ENCODE measurements around the gene VAPA.
"Not testable (repeated sequence)": the region's sequence is repeated elsewhere in the genome, so short reads cannot be mapped to it uniquely, and the experiment has no call there.

Gene VAPA

DNA sequence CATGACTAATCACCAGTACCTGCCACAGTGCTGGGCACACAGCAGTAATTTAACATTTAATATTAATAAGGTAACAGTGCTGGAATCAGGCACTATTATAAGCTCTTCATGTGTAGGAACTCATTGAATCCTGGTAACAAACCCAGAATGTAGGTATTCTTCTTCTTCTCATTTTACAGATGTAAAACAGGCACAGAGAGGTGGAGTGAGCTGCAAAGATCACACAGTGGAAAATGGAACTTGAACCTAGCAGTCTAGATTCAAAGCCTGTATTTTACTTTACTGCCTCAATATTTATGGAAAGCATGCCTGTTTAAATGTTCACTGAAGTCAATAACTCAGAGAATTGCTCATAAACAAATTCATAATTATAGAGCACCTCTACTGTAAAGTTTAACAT, 3.7 kb upstream of the VAPA start:
- no peak overlapping the region for H2AK5ac ChIP-seq (ENCODE audit: low read depth, low read length)

DNA sequence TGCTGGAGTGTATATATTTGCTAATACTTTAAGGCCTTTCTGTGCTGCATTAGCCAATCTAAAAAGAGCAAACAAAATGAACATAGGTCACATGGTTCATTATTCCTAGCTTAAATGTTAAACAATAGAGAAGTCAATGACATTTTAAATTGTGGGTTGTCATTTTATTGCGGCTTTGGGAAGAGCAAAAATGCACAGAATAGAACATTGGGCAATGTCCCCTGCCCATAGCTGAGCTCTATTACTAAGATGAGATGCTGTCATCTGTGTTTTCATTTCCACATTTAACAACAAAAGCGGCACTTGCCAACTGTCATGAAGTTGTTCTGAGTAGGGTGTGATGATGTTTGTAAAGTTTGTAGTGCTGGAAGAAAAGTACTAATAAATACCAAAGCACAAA, 3.2 kb upstream of the VAPA start:
- no peak overlapping the region for H2BK12ac ChIP-seq (ENCODE audit: low read length)
- H4K91ac ChIP-seq (ENCODE audit: low read depth, low read length, poor library complexity): no peak overlapping the region
- H3K18ac ChIP-seq (ENCODE audit: low read length): no peak overlapping the region
- no peak overlapping the region for H2BK120ac ChIP-seq (ENCODE audit: low read depth, low read length)
- H2BK5ac ChIP-seq (ENCODE audit: low read length): no peak overlapping the region
- H2BK15ac ChIP-seq (ENCODE audit: low read length): no peak overlapping the region
- H2AFZ ChIP-seq (ENCODE audit: low read length): no peak overlapping the region
- no peak overlapping the region for H3K4ac ChIP-seq (ENCODE audit: low read length)
- no peak overlapping the region for H3K27ac ChIP-seq (replicated peaks; ENCODE audit: low read length)
- peaks cover 0 to 2% (median 0%) of the 10 kb centered on the region in 3 experiments for H3K27me3 ChIP-seq (ENCODE audit: control insufficient read depth in 3 of 3, insufficient read depth in 3 of 3, low read depth in 1 of 3, low read length in 3 of 3)
- H3K14ac ChIP-seq (ENCODE audit: low read length): no peak overlapping the region
- no peak overlapping the region for H4K8ac ChIP-seq (ENCODE audit: low read depth, low read length)
- H2AK5ac ChIP-seq (ENCODE audit: low read depth, low read length): no peak overlapping the region
- no peak overlapping the region for H3K23ac ChIP-seq (ENCODE audit: low read depth, low read length, poor library complexity)
- no CpG with 5 or more reads among the region's 2 CpGs for WGBS, 2 donors (ENCODE audit: extremely low coverage in 2 of 2, insufficient read length in 2 of 2, insufficient replicate concordance in 1 of 2)
- no peaks in the 10 kb centered on the region for H3K9me3 ChIP-seq (replicated peaks in 1 of 2; ENCODE audit: control insufficient read depth in 2 of 2, insufficient read depth in 1 of 2, low read depth in 1 of 2, low read length in 2 of 2)
- H3K4me3 ChIP-seq (ENCODE audit: low read length in 2 of 2): no peak overlapping the region
- no peak overlapping the region for H3K4me2 ChIP-seq (ENCODE audit: insufficient read depth, low read length, poor library complexity, severe bottlenecking)
- DNase-seq (ENCODE audit: low spot score): no peak
- H3K9ac ChIP-seq (ENCODE audit: low read depth, low read length, poor library complexity): no peak overlapping the region
- H3K36me3 ChIP-seq (replicated peaks in 1 of 2; ENCODE audit: control insufficient read depth in 2 of 2, insufficient read depth in 2 of 2, low read length in 2 of 2): no peaks in the 10 kb centered on the region
- H3K4me1 ChIP-seq (ENCODE audit: control insufficient read depth in 2 of 2, insufficient read depth in 1 of 2, low read depth in 1 of 2, low read length in 2 of 2): peaks cover 0 to 5% of the 10 kb centered on the region in 2 donors
- H3K79me1 ChIP-seq (ENCODE audit: low read depth, low read length): peaks cover 5% of the 10 kb centered on the region

More for the DNA sequence above, 3.7 kb upstream of the VAPA start:
- no peaks in the 10 kb centered on the region for H3K36me3 ChIP-seq (replicated peaks in 1 of 2; ENCODE audit: control insufficient read depth in 2 of 2, insufficient read depth in 2 of 2, low read length in 2 of 2)
- no peak overlapping the region for H2BK5ac ChIP-seq (ENCODE audit: low read length)
- no peak overlapping the region for H3K4ac ChIP-seq (ENCODE audit: low read length)
- no peak overlapping the region for H2BK15ac ChIP-seq (ENCODE audit: low read length)
- no peak overlapping the region for H3K9ac ChIP-seq (ENCODE audit: low read depth, low read length, poor library complexity)
- no peak overlapping the region for H2BK12ac ChIP-seq (ENCODE audit: low read length)
- H3K9me3 ChIP-seq (replicated peaks in 1 of 2; ENCODE audit: control insufficient read depth in 2 of 2, insufficient read depth in 1 of 2, low read depth in 1 of 2, low read length in 2 of 2): no peaks in the 10 kb centered on the region
- H2BK120ac ChIP-seq (ENCODE audit: low read depth, low read length): no peak overlapping the region
- H3K4me2 ChIP-seq (ENCODE audit: insufficient read depth, low read length, poor library complexity, severe bottlenecking): no peak overlapping the region
- DNase-seq (ENCODE audit: low spot score): no peak
- H3K4me3 ChIP-seq (ENCODE audit: low read length in 2 of 2): no peak overlapping the region
- peaks cover 0 to 5% of the 10 kb centered on the region in 2 donors for H3K4me1 ChIP-seq (ENCODE audit: control insufficient read depth in 2 of 2, insufficient read depth in 1 of 2, low read depth in 1 of 2, low read length in 2 of 2)
- peaks cover 5% of the 10 kb centered on the region for H3K79me1 ChIP-seq (ENCODE audit: low read depth, low read length)
- H2AFZ ChIP-seq (ENCODE audit: low read length): no peak overlapping the region
- H3K27me3 ChIP-seq (ENCODE audit: control insufficient read depth in 3 of 3, insufficient read depth in 3 of 3, low read depth in 1 of 3, low read length in 3 of 3): peaks cover 0 to 2% (median 0%) of the 10 kb centered on the region in 3 experiments
- no peak overlapping the region for H3K23ac ChIP-seq (ENCODE audit: low read depth, low read length, poor library complexity)
- no peak overlapping the region for H4K91ac ChIP-seq (ENCODE audit: low read depth, low read length, poor library complexity)
- no peak overlapping the region for H4K8ac ChIP-seq (ENCODE audit: low read depth, low read length)
- H3K18ac ChIP-seq (ENCODE audit: low read length): no peak overlapping the region
- H3K27ac ChIP-seq (replicated peaks; ENCODE audit: low read length): no peak overlapping the region
- H3K14ac ChIP-seq (ENCODE audit: low read length): no peak overlapping the region

DNA sequence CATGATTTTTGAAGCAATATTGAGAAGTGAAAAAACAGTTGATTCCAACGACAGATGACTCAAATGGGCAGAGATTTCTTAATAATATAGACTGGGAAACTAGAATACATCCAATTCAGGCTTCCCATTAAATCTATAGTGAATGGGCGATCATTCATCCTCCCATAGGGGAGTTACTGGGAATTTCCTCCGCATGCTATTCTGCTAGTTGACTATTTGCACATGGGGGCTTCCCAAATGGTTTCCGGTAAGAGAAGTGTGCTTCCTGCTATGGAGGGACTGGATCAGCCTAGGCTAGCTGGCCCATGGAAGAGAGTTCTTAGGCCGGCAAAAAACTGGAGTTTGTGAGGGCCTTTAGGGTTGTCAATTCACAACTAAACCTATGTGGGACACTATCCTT, 2.6 kb upstream of the VAPA start:
- Histone ChIP-seq H3K9ac (ENCODE audit: low read depth, low read length, poor library complexity) (no peak overlapping the region), H3K14ac (ENCODE audit: low read length) (no peak overlapping the region), H4K91ac (ENCODE audit: low read depth, low read length, poor library complexity) (no peak overlapping the region), H2BK120ac (ENCODE audit: low read depth, low read length) (no peak overlapping the region), H2BK12ac (ENCODE audit: low read length) (no peak overlapping the region), H2AFZ (ENCODE audit: low read length) (no peak overlapping the region), H3K36me3 (replicated peaks in 1 of 2; ENCODE audit: control insufficient read depth in 2 of 2, insufficient read depth in 2 of 2, low read length in 2 of 2) (no peaks in the 10 kb centered on the region), H3K9me3 (replicated peaks in 1 of 2; ENCODE audit: control insufficient read depth in 2 of 2, insufficient read depth in 1 of 2, low read depth in 1 of 2, low read length in 2 of 2) (no peaks in the 10 kb centered on the region), H3K27ac (replicated peaks; ENCODE audit: low read length) (no peak overlapping the region), H2BK5ac (ENCODE audit: low read length) (no peak overlapping the region), H2BK15ac (ENCODE audit: low read length) (no peak overlapping the region), H3K27me3 (ENCODE audit: control insufficient read depth in 3 of 3, insufficient read depth in 3 of 3, low read depth in 1 of 3, low read length in 3 of 3) (peaks cover 0 to 2% (median 0%) of the 10 kb centered on the region in 3 experiments), H3K4me2 (ENCODE audit: insufficient read depth, low read length, poor library complexity, severe bottlenecking) (no peak overlapping the region), H3K23ac (ENCODE audit: low read depth, low read length, poor library complexity) (no peak overlapping the region), H3K18ac (ENCODE audit: low read length) (no peak overlapping the region), H4K8ac (ENCODE audit: low read depth, low read length) (no peak overlapping the region), H3K4me3 (ENCODE audit: low read length in 2 of 2) (no peak overlapping the region), H3K79me1 (ENCODE audit: low read depth, low read length) (peaks cover 5% of the 10 kb centered on the region), H3K4me1 (ENCODE audit: control insufficient read depth in 2 of 2, insufficient read depth in 1 of 2, low read depth in 1 of 2, low read length in 2 of 2) (peaks cover 1 to 11% of the 10 kb centered on the region in 2 donors), H2AK5ac (ENCODE audit: low read depth, low read length) (no peak overlapping the region), H3K4ac (ENCODE audit: low read length) (no peak overlapping the region)
- no CpG with 5 or more reads among the region's 5 CpGs for WGBS, 2 donors (ENCODE audit: extremely low coverage in 2 of 2, insufficient read length in 2 of 2, insufficient replicate concordance in 1 of 2)
- DNase-seq (ENCODE audit: low spot score): no peak

DNA sequence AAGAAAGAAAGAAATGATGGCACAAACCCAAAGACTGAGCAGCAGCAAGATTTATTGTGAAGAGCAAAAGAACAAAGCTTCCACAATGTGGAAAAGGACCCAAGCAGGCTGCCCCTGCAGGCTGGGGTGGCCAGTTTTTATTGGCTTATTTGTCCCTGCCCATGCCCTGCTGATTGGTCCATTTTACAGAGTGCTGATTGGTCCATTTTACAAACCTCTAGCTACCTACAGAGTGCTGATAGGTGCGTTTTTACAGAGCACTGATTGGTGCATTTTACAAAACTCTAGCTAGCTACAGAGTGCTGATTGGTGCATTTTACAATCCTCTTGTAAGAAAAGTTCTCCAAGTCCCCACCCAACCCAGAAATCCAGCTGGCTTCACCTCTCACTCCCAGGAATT, 1.5 kb upstream of the VAPA start:
- H3K4me3 ChIP-seq (ENCODE audit: low read length in 2 of 2); H2BK12ac ChIP-seq (ENCODE audit: low read length); H3K14ac ChIP-seq (ENCODE audit: low read length); H3K18ac ChIP-seq (ENCODE audit: low read length); H3K4me2 ChIP-seq (ENCODE audit: insufficient read depth, low read length, poor library complexity, severe bottlenecking); H3K9me3 ChIP-seq (replicated peaks in 1 of 2; ENCODE audit: control insufficient read depth in 2 of 2, insufficient read depth in 1 of 2, low read depth in 1 of 2, low read length in 2 of 2); H2BK15ac ChIP-seq (ENCODE audit: low read length); H2BK5ac ChIP-seq (ENCODE audit: low read length); H3K79me1 ChIP-seq (ENCODE audit: low read depth, low read length); H3K27ac ChIP-seq (replicated peaks; ENCODE audit: low read length); H4K91ac ChIP-seq (ENCODE audit: low read depth, low read length, poor library complexity); H4K8ac ChIP-seq (ENCODE audit: low read depth, low read length); H3K23ac ChIP-seq (ENCODE audit: low read depth, low read length, poor library complexity); H2AK5ac ChIP-seq (ENCODE audit: low read depth, low read length); H3K27me3 ChIP-seq (ENCODE audit: control insufficient read depth in 3 of 3, insufficient read depth in 3 of 3, low read depth in 1 of 3, low read length in 3 of 3); DNase-seq (ENCODE audit: low spot score); H3K4ac ChIP-seq (ENCODE audit: low read length); H3K36me3 ChIP-seq (replicated peaks in 1 of 2; ENCODE audit: control insufficient read depth in 2 of 2, insufficient read depth in 2 of 2, low read length in 2 of 2); H2BK120ac ChIP-seq (ENCODE audit: low read depth, low read length); H3K9ac ChIP-seq (ENCODE audit: low read depth, low read length, poor library complexity): not testable (repeated sequence)
- Histone ChIP-seq H2AFZ (ENCODE audit: low read length) (peak overlapping the region; percentile 96), H3K4me1 (ENCODE audit: control insufficient read depth in 2 of 2, insufficient read depth in 1 of 2, low read depth in 1 of 2, low read length in 2 of 2) (peaks cover 1 to 14% of the 10 kb centered on the region in 2 donors)
- WGBS, 2 donors (ENCODE audit: extremely low coverage in 2 of 2, insufficient read length in 2 of 2, insufficient replicate concordance in 1 of 2): no CpG with 5 or more reads among the region's 1 CpG
